Mesendoderm (in vitro differentiated cells): ENCODE data around the gene CYP20A1.

ENCODE experiments used
- DNase-seq: peaks from one replicate; pipeline ENCODE4 v3.0.0; 2013
- H2AK5ac ChIP-seq: 2 replicates; pipeline ENCODE4 v1.6.1; 2013; ENCODE audit warnings: low read length, inconsistent platforms
- H2BK120ac ChIP-seq: 2 replicates; pipeline ENCODE4 v1.6.1; 2013; ENCODE audit warnings: low read depth, mild to moderate bottlenecking, low read length, moderate library complexity, mixed read lengths
- H2BK15ac ChIP-seq: replicated peaks from 2 replicates; pipeline ENCODE4 v1.6.1; 2013; ENCODE audit warnings: low read depth, mild to moderate bottlenecking, moderate library complexity
- H2BK5ac ChIP-seq: 2 replicates; pipeline ENCODE4 v1.6.1; 2013; ENCODE audit warnings: low read length, inconsistent platforms
- H3K18ac ChIP-seq: 2 replicates; pipeline ENCODE4 v1.6.1; 2013; ENCODE audit warnings: mild to moderate bottlenecking, low read length, mixed read lengths
- H3K23ac ChIP-seq: one replicate; pipeline ENCODE4 v1.6.1; 2013; ENCODE audit warnings: low read length
- H3K27ac ChIP-seq: 2 replicates; pipeline ENCODE4 v1.5.1; 2013; ENCODE audit warnings: low read depth, mild to moderate bottlenecking, inconsistent platforms, low read length, moderate library complexity
- H3K27me3 ChIP-seq: 2 replicates; pipeline ENCODE4 v1.6.1; 2013; ENCODE audit warnings: low read length, control low read depth, mild to moderate bottlenecking, inconsistent platforms; ENCODE audit not compliant: insufficient read depth, poor library complexity
- H3K36me3 ChIP-seq: 2 replicates; pipeline ENCODE4 v1.6.1; 2013; ENCODE audit warnings: low read length, inconsistent platforms; ENCODE audit not compliant: control insufficient read depth, insufficient read depth
- H3K4ac ChIP-seq: one replicate; pipeline ENCODE4 v1.6.1; 2013; ENCODE audit warnings: low read depth, mild to moderate bottlenecking, low read length, moderate library complexity
- H3K4me1 ChIP-seq: 2 replicates; pipeline ENCODE4 v1.6.1; 2013; ENCODE audit warnings: low read depth, low read length, inconsistent platforms; ENCODE audit not compliant: control insufficient read depth
- H3K4me2 ChIP-seq: 2 replicates; pipeline ENCODE4 v1.6.1; 2013; ENCODE audit warnings: low read length
- H3K4me3 ChIP-seq: 2 replicates; pipeline ENCODE4 v1.5.1; 2013; ENCODE audit warnings: mild to moderate bottlenecking, low read length
- H3K56ac ChIP-seq: one replicate; pipeline ENCODE4 v1.6.1; 2013; ENCODE audit warnings: low read length
- H3K79me1 ChIP-seq: 2 replicates; pipeline ENCODE4 v1.6.1; 2013; ENCODE audit warnings: low read length, inconsistent platforms
- H3K79me2 ChIP-seq: 2 replicates; pipeline ENCODE4 v1.6.1; 2013; ENCODE audit warnings: mild to moderate bottlenecking, low read length; ENCODE audit not compliant: control insufficient read depth, insufficient read depth
- H3K9ac ChIP-seq: 2 replicates; pipeline ENCODE4 v1.6.1; 2013; ENCODE audit warnings: low read length, inconsistent platforms
- H4K5ac ChIP-seq: one replicate; pipeline ENCODE4 v1.6.1; 2013; ENCODE audit warnings: low read length
- H4K8ac ChIP-seq: one replicate; pipeline ENCODE4 v1.6.1; 2013; ENCODE audit warnings: low read depth, mild to moderate bottlenecking, control low read depth, low read length, moderate library complexity
- WGBS: extraction: QIAGEN DNeasy Blood & Tissue Kit; methylation state at CpG from one replicate; pipeline ENCODE4 v1.1.7; 2013; ENCODE audit warnings: low lambda C conversion rate, missing lambda C conversion rate; ENCODE audit not compliant: insufficient coverage; ENCODE audit errors: extremely low coverage; 5-methylcytosine and 5-hydroxymethylcytosine counted together

CYP20A1 gene

GRCh38 chr2:203237346-203238238, 1.2 kb upstream of the CYP20A1 start:
- no peak for DNase-seq
- peaks cover 5% of the 10 kb centered on the region for H3K79me2 ChIP-seq
- WGBS = no CpG with 5 or more reads among the region's 16 CpGs
- no peak overlapping the region for H4K8ac ChIP-seq
- no peak overlapping the region for H3K4ac ChIP-seq
- no peak overlapping the region for H2BK15ac ChIP-seq
- peaks cover 10% of the 10 kb centered on the region for H3K79me1 ChIP-seq
- no peak overlapping the region for H3K4me2 ChIP-seq
- no peak overlapping the region for H4K5ac ChIP-seq
- no peak overlapping the region for H3K4me3 ChIP-seq
- H3K4me1 ChIP-seq = no peaks in the 10 kb centered on the region
- H2AK5ac ChIP-seq = no peak overlapping the region
- H2BK5ac ChIP-seq = no peak overlapping the region
- H3K36me3 ChIP-seq = no peaks in the 10 kb centered on the region
- no peak overlapping the region for H3K9ac ChIP-seq
- H3K27me3 ChIP-seq = no peaks in the 10 kb centered on the region
- H3K18ac ChIP-seq = no peak overlapping the region
- no peak overlapping the region for H3K23ac ChIP-seq
- peak overlapping the region; percentile 75 for H3K56ac ChIP-seq
- H2BK120ac ChIP-seq = no peak overlapping the region
- H3K27ac ChIP-seq = no peak overlapping the region

GRCh38 chr2:203238292-203238703, 520 bp upstream of the CYP20A1 start:
- Histone ChIP-seq H3K4ac (peak overlapping the region; percentile 27), H3K79me2 (peaks cover 5% of the 10 kb centered on the region), H2AK5ac (no peak overlapping the region), H3K9ac (peak overlapping the region; percentile 45), H4K8ac (no peak overlapping the region), H3K4me2 (peak overlapping the region; percentile 80), H3K23ac (no peak overlapping the region), H4K5ac (no peak overlapping the region), H3K27me3 (no peaks in the 10 kb centered on the region), H3K56ac (peak overlapping the region; percentile 75), H3K36me3 (no peaks in the 10 kb centered on the region), H2BK5ac (no peak overlapping the region), H2BK120ac (no peak overlapping the region), H2BK15ac (no peak overlapping the region), H3K18ac (peak overlapping the region; percentile 63), H3K4me3 (peak overlapping the region; percentile 69), H3K79me1 (peaks cover 11% of the 10 kb centered on the region), H3K27ac (peak overlapping the region; percentile 85), H3K4me1 (no peaks in the 10 kb centered on the region)
- WGBS = no CpG with 5 or more reads among the region's 22 CpGs
- DNase-seq = no peak

GRCh38 chr2:203240491-203240890, 1.7 kb downstream of the CYP20A1 start:
- H4K8ac ChIP-seq = no peak overlapping the region

GRCh38 chr2:203242518-203242917, 3.7 kb downstream of the CYP20A1 start:
- H4K8ac ChIP-seq = no peak overlapping the region
- no peak overlapping the region for H2AK5ac ChIP-seq
- no peak overlapping the region for H2BK120ac ChIP-seq
- no peak overlapping the region for H3K4ac ChIP-seq
- no peak overlapping the region for H3K4me3 ChIP-seq
- no peak overlapping the region for H2BK5ac ChIP-seq
- H3K79me1 ChIP-seq = peaks cover 11% of the 10 kb centered on the region
- no peak overlapping the region for H3K9ac ChIP-seq
- H2BK15ac ChIP-seq = no peak overlapping the region
- WGBS = no CpG with 5 or more reads among the region's 6 CpGs
- no peak overlapping the region for H4K5ac ChIP-seq
- no peak overlapping the region for H3K4me2 ChIP-seq
- no peak for DNase-seq
- H3K4me1 ChIP-seq = no peaks in the 10 kb centered on the region
- H3K18ac ChIP-seq = no peak overlapping the region
- H3K27ac ChIP-seq = no peak overlapping the region
- H3K56ac ChIP-seq = no peak overlapping the region
- no peaks in the 10 kb centered on the region for H3K36me3 ChIP-seq
- no peaks in the 10 kb centered on the region for H3K27me3 ChIP-seq
- H3K23ac ChIP-seq = no peak overlapping the region
- H3K79me2 ChIP-seq = peaks cover 5% of the 10 kb centered on the region

More at GRCh38 chr2:203240491-203240890, 1.7 kb downstream of the CYP20A1 start:
- Histone ChIP-seq H3K4me2 (no peak overlapping the region), H4K5ac (no peak overlapping the region), H3K27ac (no peak overlapping the region), H3K9ac (peak overlapping the region; percentile 16), H3K18ac (no peak overlapping the region), H3K79me1 (peaks cover 11% of the 10 kb centered on the region), H2BK15ac (no peak overlapping the region), H3K4ac (no peak overlapping the region), H3K79me2 (peaks cover 5% of the 10 kb centered on the region), H3K4me3 (no peak overlapping the region), H3K27me3 (no peaks in the 10 kb centered on the region), H3K36me3 (no peaks in the 10 kb centered on the region), H3K56ac (no peak overlapping the region), H3K23ac (no peak overlapping the region), H2BK120ac (no peak overlapping the region), H3K4me1 (no peaks in the 10 kb centered on the region), H2AK5ac (no peak overlapping the region), H2BK5ac (no peak overlapping the region)
- no peak for DNase-seq
- WGBS = 100% methylated on average over 1 of the region's 5 CpGs

- Histone ChIP-seq H4K5ac (no peak overlapping the region), H3K79me2 (no peaks in the 10 kb centered on the region), H3K27ac (no peak overlapping the region), H3K4me2 (no peak overlapping the region), H3K79me1 (peaks cover 3% of the 10 kb centered on the region), H3K4me3 (no peak overlapping the region), H3K18ac (no peak overlapping the region), H2BK15ac (no peak overlapping the region), H2BK120ac (no peak overlapping the region), H4K8ac (no peak overlapping the region), H3K9ac (no peak overlapping the region), H3K36me3 (no peaks in the 10 kb centered on the region), H2BK5ac (no peak overlapping the region), H3K27me3 (no peaks in the 10 kb centered on the region), H3K4me1 (no peaks in the 10 kb centered on the region), H3K56ac (no peak overlapping the region), H3K23ac (no peak overlapping the region), H3K4ac (no peak overlapping the region), H2AK5ac (no peak overlapping the region)
- no peak for DNase-seq
- no CpG with 5 or more reads among the region's 3 CpGs for WGBS
These were observed 7.8 kb downstream of the CYP20A1 start for GRCh38 chr2:203246646-203247045.
